Activated B cell treated with CpG ODN at 0.5 μM for 24 hours (primary cell): ENCODE results near the gene SBDS. TPM values are rescaled to one million over a fixed set of nuclear protein-coding genes. Genes with fewer than 3 reads are reported as not detected.
"Not testable (repeated sequence)": the region's sequence is repeated elsewhere in the genome, so short reads cannot be mapped to it uniquely, and the experiment has no call there.

ENCODE experiments used
- ATAC-seq: fragments of 200-7000 bp; cut with Tn5 transposase; one replicate; pipeline ENCODE4 v1.10.0; 2021; ENCODE audit warnings: low read depth, mild to moderate bottlenecking, moderate library complexity
- CTCF ChIA-PET: fragments of 350-600 bp; sonication (Branson Sonifier 250); formaldehyde crosslinking; loops from one replicate; lab custom pipeline; 2021; ENCODE audit warnings: antibody characterized with exemption; lab: Charles Lee
- POLR2A ChIA-PET: fragments of 350-600 bp; sonication (Branson Sonifier 250); formaldehyde crosslinking; loops from one replicate; lab custom pipeline; 2021; ENCODE audit warnings: antibody characterized with exemption; lab: Charles Lee
- DNase-seq: peaks from one replicate; pipeline ENCODE4 v3.0.0; 2022
- H3K27ac Mint-ChIP-seq: one replicate; pipeline ENCODE4 v1.8.0; 2020; ENCODE audit warnings: mixed read lengths
- H3K27me3 Mint-ChIP-seq: one replicate; pipeline ENCODE4 v1.8.0; 2021; ENCODE audit warnings: mixed read lengths
- H3K36me3 Mint-ChIP-seq: one replicate; pipeline ENCODE4 v1.8.0; 2021; ENCODE audit warnings: low read depth, mixed read lengths
- H3K4me1 Mint-ChIP-seq: one replicate; pipeline ENCODE4 v1.8.0; 2021; ENCODE audit warnings: mixed read lengths
- H3K4me3 Mint-ChIP-seq: one replicate; pipeline ENCODE4 v1.8.0; 2020; ENCODE audit warnings: mild to moderate bottlenecking, mixed read lengths
- H3K9me3 Mint-ChIP-seq: one replicate; pipeline ENCODE4 v1.8.0; 2020; ENCODE audit warnings: mixed read lengths
- CTCF ChIP-seq: fragments of 200-600 bp; IDR thresholded peaks from one replicate; pipeline ENCODE4 v1.8.0; 2022; ENCODE audit warnings: antibody characterized with exemption, mild to moderate bottlenecking
- intact Hi-C: fragments of 100-400 bp; cut with micrococcal nuclease; formaldehyde crosslinking; loops from one replicate; pipeline ENCODE4 v1.15.1; 2024
- total RNA-seq: library from RNA; stranded (reverse); gene quantifications from 2 replicates; pipeline ENCODE4 v1.2.3, GENCODE V29; 2022

The SBDS gene
- total RNA-seq, result 26.6 and 32.2 TPM in 2 replicates

DNA sequence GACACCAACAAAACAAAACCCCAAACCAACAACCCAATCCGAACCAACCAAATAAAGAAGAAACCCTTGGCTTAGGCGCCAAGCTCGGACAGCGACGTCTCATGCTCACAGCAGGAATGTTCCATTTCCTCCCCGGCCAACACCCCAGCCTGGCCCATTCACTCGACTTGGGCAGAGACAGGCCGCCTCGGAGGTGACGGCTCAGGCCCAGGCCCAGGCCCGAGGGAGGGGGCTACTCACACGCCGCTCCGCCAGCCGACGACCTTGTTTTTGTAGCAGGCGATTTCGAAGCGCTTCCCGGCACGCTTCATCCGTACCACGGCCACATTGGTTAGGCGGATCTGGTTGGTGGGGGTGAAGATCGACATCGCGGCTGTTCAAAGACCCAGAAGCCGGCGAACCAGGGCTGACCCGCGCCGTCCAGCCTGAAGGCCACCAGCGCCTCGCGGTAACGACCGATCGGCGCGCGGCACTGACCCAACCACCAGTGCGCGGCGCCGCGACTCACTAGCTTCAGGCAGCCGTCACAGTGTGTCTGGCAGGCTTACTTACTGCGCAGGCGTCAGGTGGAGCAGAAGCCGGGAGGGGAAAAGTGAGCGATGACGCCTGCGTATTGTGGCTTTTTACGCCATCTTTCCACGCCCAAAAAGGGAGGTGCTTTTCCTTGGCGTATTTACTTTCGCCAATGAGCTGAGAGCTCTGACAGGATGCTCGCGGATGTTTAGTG is at the start of gene SBDS:
SBDS (minus strand) TSS at position 537 of the 727 bp plus-strand sequence; CDS start at position 368, 169 bp downstream.
- peaks cover 26% of the 10 kb centered on the region for H3K4me1 Mint-ChIP-seq
- DNase-seq (peak; percentile 79), ATAC-seq (peak; percentile 59)
- intact Hi-C loops, result loop anchor here (1.0 to 10.0 kb wide), 7 partner anchors 307 to 1273 kb away; partner anchors contain the start of gene KCTD7
- CTCF ChIA-PET, result interaction anchor here (1.3 kb wide), 1 partner anchor 151 kb away, joined by 5 read pairs; no protein-coding TSS in a partner anchor
- not testable (repeated sequence) for H3K27me3 Mint-ChIP-seq, H3K9me3 Mint-ChIP-seq
- peaks cover 56% of the 10 kb centered on the region for H3K36me3 Mint-ChIP-seq
- H3K27ac Mint-ChIP-seq, result peak within 1 kb of the TSS; percentile 100
- POLR2A ChIA-PET, result interaction anchor here (0.6 to 3.0 kb wide), 11 partner anchors 11 to 790 kb away, joined by 3 to 26 read pairs (median 6); partner anchors contain the start of genes KCTD7, RABGEF1 and TMEM248
- peak within 1 kb of the TSS; percentile 100 for H3K4me3 Mint-ChIP-seq

GRCh38 chr7:67043559-67043930 is 48.2 kb upstream of the SBDS start:
- DNase-seq, CTCF ChIA-PET: not testable (repeated sequence)
- intact Hi-C loops, result loop anchor here (10.0 kb wide), 1 partner anchor 261 kb away; no protein-coding TSS in a partner anchor

GRCh38 chr7:67042781-67043558 is 47.6 kb upstream of the SBDS start:
- POLR2A ChIA-PET, H3K27me3 Mint-ChIP-seq, ATAC-seq, H3K27ac Mint-ChIP-seq, H3K9me3 Mint-ChIP-seq, H3K4me1 Mint-ChIP-seq, CTCF ChIA-PET, H3K4me3 Mint-ChIP-seq, DNase-seq: not testable (repeated sequence)
- peaks cover 16% of the 10 kb centered on the region for H3K36me3 Mint-ChIP-seq
- intact Hi-C loops, result loop anchor here (10.0 kb wide), 1 partner anchor 262 kb away; no protein-coding TSS in a partner anchor

More at GRCh38 chr7:67043559-67043930, 48.2 kb upstream of the SBDS start:
- H3K9me3 Mint-ChIP-seq, H3K4me1 Mint-ChIP-seq, H3K27me3 Mint-ChIP-seq, H3K27ac Mint-ChIP-seq, H3K4me3 Mint-ChIP-seq, ATAC-seq, POLR2A ChIA-PET: not testable (repeated sequence)
- H3K36me3 Mint-ChIP-seq, result peaks cover 17% of the 10 kb centered on the region

DNA sequence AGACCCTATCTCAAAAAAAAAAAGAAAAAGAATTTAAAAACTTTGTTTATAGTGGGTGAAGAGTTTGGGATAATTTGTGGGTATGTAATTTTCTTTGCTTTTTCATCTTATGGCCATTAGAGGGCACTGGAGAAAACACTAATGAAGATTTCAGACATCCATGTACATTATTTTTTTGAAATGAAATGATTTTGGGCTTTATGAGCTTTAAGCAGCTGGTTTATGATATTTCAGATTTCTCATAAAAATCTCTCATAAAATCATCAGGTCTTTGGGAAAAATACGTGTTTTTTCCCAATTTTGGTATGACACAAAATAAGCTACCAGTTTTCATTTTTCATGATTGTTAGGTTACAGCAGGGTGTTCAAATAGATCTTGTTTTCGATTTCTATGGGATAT is 45.4 kb upstream of the SBDS start:
- intact Hi-C loops, result loop anchor here (10.0 kb wide), 1 partner anchor 264 kb away; no protein-coding TSS in a partner anchor
- ChIA-PET CTCF (interaction anchor here (1.8 kb wide), 1 partner anchor 261 kb away, joined by 4 read pairs; no protein-coding TSS in a partner anchor), POLR2A (interaction anchor here (1.2 kb wide), 1 partner anchor 262 kb away, joined by 3 read pairs; no protein-coding TSS in a partner anchor)
- H3K4me3 Mint-ChIP-seq, H3K27me3 Mint-ChIP-seq, H3K27ac Mint-ChIP-seq, H3K4me1 Mint-ChIP-seq, DNase-seq, H3K9me3 Mint-ChIP-seq, ATAC-seq: not testable (repeated sequence)
- peaks cover 15% of the 10 kb centered on the region for H3K36me3 Mint-ChIP-seq

DNA sequence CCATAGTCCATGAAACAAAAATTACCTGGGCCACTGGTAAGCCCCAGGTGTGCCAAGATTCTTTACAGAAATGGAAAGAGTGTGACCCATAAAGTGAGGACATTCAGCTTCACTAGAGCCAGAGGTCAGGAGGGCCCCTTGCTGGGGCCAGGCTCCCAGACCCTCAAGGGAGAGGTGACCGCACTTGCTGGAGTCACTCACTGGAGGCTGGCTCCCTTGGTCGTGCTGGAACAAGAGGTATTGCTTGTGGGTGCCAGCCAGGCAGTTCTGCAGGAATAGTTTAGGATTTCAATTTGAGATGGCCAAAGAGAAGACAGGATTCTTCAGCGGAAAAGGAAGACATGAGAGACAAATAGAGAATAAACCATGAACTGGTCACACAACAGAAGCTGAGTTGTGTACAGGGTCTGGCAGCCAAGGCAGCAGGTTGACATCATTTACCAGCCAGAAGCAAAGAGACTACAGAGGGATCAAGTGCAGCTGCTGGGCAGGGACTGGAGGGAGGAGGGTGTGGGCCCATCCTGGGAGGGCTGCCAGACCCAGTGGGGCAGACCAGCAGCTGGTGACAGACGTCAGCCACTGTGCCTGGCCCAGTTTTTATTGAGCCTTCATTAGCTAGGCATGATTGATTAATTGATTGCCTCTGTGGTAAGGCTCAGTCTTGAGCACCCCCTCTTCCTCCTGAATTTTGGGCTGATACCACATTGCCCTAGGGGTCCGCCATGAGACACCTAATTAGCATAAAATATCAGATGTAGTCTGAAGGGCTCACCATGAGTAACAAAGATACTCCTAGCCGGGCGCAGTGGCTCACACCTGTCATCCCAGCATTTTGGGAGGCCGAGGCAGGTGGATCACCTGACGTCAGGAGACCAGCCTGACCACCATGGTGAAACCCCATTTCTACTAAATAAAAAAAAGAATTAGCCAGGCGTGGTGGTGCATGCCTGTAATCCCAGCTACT is 41.3 kb upstream of the SBDS start:
- ATAC-seq, H3K4me3 Mint-ChIP-seq: not testable (repeated sequence)

DNA sequence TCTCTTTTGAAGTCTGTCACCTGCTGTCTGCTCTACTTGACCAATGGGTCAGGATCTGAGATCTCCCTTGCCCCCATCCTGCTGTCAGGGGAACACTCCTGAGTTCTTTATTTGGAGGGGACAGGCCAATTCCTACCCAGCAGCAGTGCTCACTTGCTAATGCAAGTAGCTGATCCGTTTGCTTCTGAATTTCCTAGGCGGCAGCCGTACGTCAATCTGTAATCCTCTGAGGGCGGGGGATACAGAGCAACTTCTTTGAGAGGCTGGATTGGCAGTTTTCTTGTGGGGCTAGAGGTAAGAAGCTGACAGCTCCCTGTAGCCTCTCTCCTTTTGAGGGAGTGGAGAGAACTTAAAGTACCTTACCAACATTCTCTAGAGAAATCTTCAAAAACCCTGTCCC is 37.9 kb upstream of the SBDS start:
- H3K27me3 Mint-ChIP-seq, result no peaks in the 10 kb centered on the region
- POLR2A ChIA-PET, result no interaction called here

More for the DNA sequence above, 41.3 kb upstream of the SBDS start:
- CTCF ChIA-PET, intact Hi-C loops, H3K4me1 Mint-ChIP-seq, POLR2A ChIA-PET, DNase-seq, H3K27ac Mint-ChIP-seq, H3K9me3 Mint-ChIP-seq, H3K27me3 Mint-ChIP-seq: not testable (repeated sequence)
- peaks cover 30% of the 10 kb centered on the region for H3K36me3 Mint-ChIP-seq

GRCh38 chr7:67031685-67032084 is 36.3 kb upstream of the SBDS start:
- DNase-seq, H3K4me1 Mint-ChIP-seq, H3K27ac Mint-ChIP-seq, H3K9me3 Mint-ChIP-seq, H3K4me3 Mint-ChIP-seq, H3K27me3 Mint-ChIP-seq, CTCF ChIA-PET, ATAC-seq, intact Hi-C loops, POLR2A ChIA-PET: not testable (repeated sequence)
- peaks cover 55% of the 10 kb centered on the region for H3K36me3 Mint-ChIP-seq

More for the DNA sequence above, 37.9 kb upstream of the SBDS start:
- ATAC-seq (no peak), DNase-seq (no peak)
- H3K4me1 Mint-ChIP-seq, result no peaks in the 10 kb centered on the region
- no peak overlapping the region for H3K27ac Mint-ChIP-seq
- CTCF ChIA-PET, result interaction anchor here (0.6 kb wide), 1 partner anchor 69 kb away, joined by 4 read pairs; no protein-coding TSS in a partner anchor
- intact Hi-C loops, result no loop called here
- no peak overlapping the region for H3K4me3 Mint-ChIP-seq
- H3K36me3 Mint-ChIP-seq, result peaks cover 46% of the 10 kb centered on the region
- no peak for TF ChIP-seq CTCF
- H3K9me3 Mint-ChIP-seq, result peaks cover 4% of the 10 kb centered on the region

GRCh38 chr7:67025459-67025858 is 30.1 kb upstream of the SBDS start:
- H3K27me3 Mint-ChIP-seq, POLR2A ChIA-PET, ATAC-seq, intact Hi-C loops, H3K27ac Mint-ChIP-seq, H3K4me1 Mint-ChIP-seq, H3K9me3 Mint-ChIP-seq, CTCF ChIA-PET, H3K4me3 Mint-ChIP-seq, DNase-seq: not testable (repeated sequence)
- H3K36me3 Mint-ChIP-seq, result peaks cover 74% of the 10 kb centered on the region
